H1 (cell line): ENCODE results near the gene SPG7. TPM values are rescaled to one million over a fixed set of nuclear protein-coding genes. Genes with fewer than 3 reads are reported as not detected.

Experiments used
- CTCF ChIA-PET: fragments of 300-600 bp; sonication (Branson Sonifier 250); formaldehyde crosslinking; loops from one replicate; lab custom pipeline; 2021; ENCODE audit not compliant: partially characterized antibody; lab: Charles Lee
- POLR2A ChIA-PET: fragments of 300-600 bp; sonication (Branson Sonifier 250); formaldehyde crosslinking; loops from one replicate; lab custom pipeline; 2021; ENCODE audit warnings: inconsistent platforms; ENCODE audit not compliant: partially characterized antibody; lab: Charles Lee
- DNase-seq, 2 experiments: peaks; one replicate each; pipeline versions ENCODE4 v3.0.0 to v3.0.0-alpha.2; 2010 to 2022; ENCODE audit warnings: low spot score in 2 of 2, low read depth in 1 of 2, mixed read lengths in 1 of 2
- FAIRE-seq: peaks from 2 replicates; lab custom pipeline; 2011; peaks lifted over from hg19 to GRCh38; lab: Jason Lieb, UNC
- H2AFZ ChIP-seq: 2 replicates; pipeline ENCODE4 v1.8.1; 2012; ENCODE audit warnings: low read length, inconsistent platforms
- H2AK5ac ChIP-seq: 2 replicates; pipeline ENCODE4 v1.6.1; 2013; ENCODE audit warnings: low read depth, low read length
- H2BK120ac ChIP-seq: replicated peaks from 2 replicates; pipeline ENCODE3; 2013; ENCODE audit warnings: low read depth, low read length, inconsistent platforms
- H2BK12ac ChIP-seq: 2 replicates; pipeline ENCODE4 v1.6.1; 2013; ENCODE audit warnings: low read depth, low read length
- H2BK15ac ChIP-seq: 2 replicates; pipeline ENCODE4 v1.6.1; 2013; ENCODE audit warnings: low read length
- H2BK20ac ChIP-seq: 2 replicates; pipeline ENCODE4 v1.6.1; 2013; ENCODE audit warnings: low read length
- H2BK5ac ChIP-seq: 2 replicates; pipeline ENCODE4 v1.6.1; 2013; ENCODE audit warnings: low read depth, low read length
- H3K14ac ChIP-seq: 2 replicates; pipeline ENCODE4 v1.6.1; 2013; ENCODE audit warnings: inconsistent platforms; ENCODE audit not compliant: insufficient read length
- H3K18ac ChIP-seq: 2 replicates; pipeline ENCODE4 v1.6.1; 2013; ENCODE audit warnings: low read length; ENCODE audit errors: extremely low read depth
- H3K23ac ChIP-seq: 2 replicates; pipeline ENCODE4 v1.6.1; 2013; ENCODE audit warnings: inconsistent platforms; ENCODE audit not compliant: insufficient read length
- H3K23me2 ChIP-seq: 2 replicates; pipeline ENCODE4 v1.6.1; 2013; ENCODE audit warnings: low read depth, low read length
- H3K27ac ChIP-seq: 2 replicates; pipeline ENCODE4 v1.6.1; 2011; ENCODE audit warnings: low read depth, low read length, inconsistent platforms
- H3K27me3 ChIP-seq, 4 experiments: replicated peaks in 1 of 4; 1 replicate in 1 of 4; 2 replicates in 3 of 4; pipeline versions ENCODE4 v1.6.1 to v1.8.1; 2011 to 2013; ENCODE audit warnings: low read length in 3 of 4, mild to moderate bottlenecking in 3 of 4, inconsistent platforms in 2 of 4, mixed read lengths in 2 of 4, moderate library complexity in 1 of 4; ENCODE audit not compliant: control insufficient read depth in 3 of 4, insufficient read depth in 3 of 4; ENCODE audit errors: extremely low read depth in 1 of 4
- H3K36me3 ChIP-seq, 4 experiments: 2 replicates each; pipeline versions ENCODE4 v1.6.1 to v1.8.1; 2011 to 2013; ENCODE audit warnings: mild to moderate bottlenecking in 4 of 4, low read length in 3 of 4, moderate library complexity in 2 of 4, control low read depth in 1 of 4, inconsistent platforms in 1 of 4; ENCODE audit not compliant: insufficient read depth in 4 of 4, control insufficient read depth in 2 of 4
- H3K4ac ChIP-seq: replicated peaks from 2 replicates; pipeline ENCODE3; 2013; ENCODE audit warnings: low read length, low read depth, mixed read lengths, inconsistent platforms; ENCODE audit not compliant: insufficient read length
- H3K4me1 ChIP-seq, 4 experiments: replicated peaks in 1 of 4; 1 replicate in 1 of 4; 2 replicates in 3 of 4; pipeline versions ENCODE4 v1.6.1 to v1.8.1; 2011 to 2013; ENCODE audit warnings: low read length in 3 of 4, inconsistent platforms in 2 of 4, mixed read lengths in 1 of 4; ENCODE audit not compliant: insufficient read depth in 4 of 4, control insufficient read depth in 3 of 4
- H3K4me2 ChIP-seq, 2 experiments: 2 replicates each; pipeline versions ENCODE4 v1.6.1 to v1.8.1; 2011 to 2013; ENCODE audit warnings: low read depth in 2 of 2, low read length in 2 of 2, control low read depth in 1 of 2, inconsistent platforms in 1 of 2, mild to moderate bottlenecking in 1 of 2; ENCODE audit not compliant: insufficient read depth in 1 of 2
- H3K4me3 ChIP-seq, 4 experiments: fragments of 200-600, 300-600 bp in 1 of 4; sonication (generic), shearing (Covaris generic), sonication (Bioruptor Twin) in 1 of 4; 2 replicates each; pipeline versions ENCODE4 v1.5.1 to v1.8.1; 2011 to 2016; ENCODE audit warnings: low read length in 4 of 4, low read depth in 3 of 4, control low read depth in 2 of 4, inconsistent platforms in 2 of 4, mild to moderate bottlenecking in 2 of 4, mixed read lengths in 1 of 4, moderate library complexity in 1 of 4; ENCODE audit not compliant: insufficient read depth in 2 of 4; ENCODE audit errors: extremely low read depth in 1 of 4
- H3K56ac ChIP-seq: replicated peaks from 2 replicates; pipeline ENCODE3; 2013; ENCODE audit warnings: low read depth, mild to moderate bottlenecking, mixed read lengths, low read length, inconsistent platforms; ENCODE audit not compliant: insufficient read length
- H3K79me1 ChIP-seq: 2 replicates; pipeline ENCODE4 v1.6.1; 2013; ENCODE audit warnings: low read depth, low read length, control low read depth
- H3K79me2 ChIP-seq, 2 experiments: 2 replicates each; pipeline versions ENCODE4 v1.6.1 to v1.8.1; 2012 to 2013; ENCODE audit warnings: low read length in 2 of 2, mild to moderate bottlenecking in 2 of 2, inconsistent platforms in 1 of 2; ENCODE audit not compliant: insufficient read depth in 2 of 2, control insufficient read depth in 1 of 2
- H3K9ac ChIP-seq, 4 experiments: replicated peaks in 1 of 4; 1 replicate in 1 of 4; 2 replicates in 3 of 4; pipeline versions ENCODE4 v1.6.1 to v1.8.1; 2011 to 2013; ENCODE audit warnings: low read depth in 3 of 4, low read length in 3 of 4, control low read depth in 2 of 4, mild to moderate bottlenecking in 2 of 4, moderate library complexity in 2 of 4, inconsistent platforms in 1 of 4; ENCODE audit errors: extremely low read depth in 1 of 4
- H3K9me3 ChIP-seq, 2 experiments: 2 replicates each; pipeline versions ENCODE4 v1.6.1 to v1.8.1; 2012 to 2013; ENCODE audit warnings: mild to moderate bottlenecking in 2 of 2, moderate library complexity in 2 of 2, control low read depth in 1 of 2, inconsistent platforms in 1 of 2, low read depth in 1 of 2, low read length in 1 of 2, mixed read lengths in 1 of 2; ENCODE audit not compliant: insufficient read depth in 2 of 2
- H4K20me1 ChIP-seq, 2 experiments: replicated peaks in 1 of 2; 2 replicates each; pipeline versions ENCODE3 to v1.8.1; 2011 to 2013; ENCODE audit warnings: inconsistent platforms in 2 of 2, low read length in 2 of 2, mild to moderate bottlenecking in 1 of 2; ENCODE audit not compliant: insufficient read depth in 2 of 2, control insufficient read depth in 1 of 2
- H4K5ac ChIP-seq: 2 replicates; pipeline ENCODE4 v1.6.1; 2013; ENCODE audit warnings: low read length, low read depth, mixed read lengths, inconsistent platforms; ENCODE audit not compliant: insufficient read length
- H4K8ac ChIP-seq: 2 replicates; pipeline ENCODE4 v1.8.0; 2013; ENCODE audit warnings: mild to moderate bottlenecking, moderate library complexity, low read length, inconsistent platforms; ENCODE audit not compliant: insufficient read depth; ENCODE audit errors: extremely low read depth
- H4K91ac ChIP-seq: replicated peaks from 2 replicates; pipeline ENCODE3; 2013; ENCODE audit warnings: low read length, mixed read lengths, inconsistent platforms; ENCODE audit not compliant: insufficient read length
- CBX5 ChIP-seq: fragments of 300-800, 300-1000 bp; sonication (generic); IDR thresholded peaks from 2 replicates; pipeline ENCODE4 v1.7.1; 2016; ENCODE audit warnings: antibody characterized with exemption, low read length, low read depth
- CBX8 ChIP-seq: fragments of 300-800, 300-1000 bp; sonication (generic); IDR thresholded peaks from 2 replicates; pipeline ENCODE4 v1.7.1; 2016; ENCODE audit warnings: low read depth, low read length, borderline replicate concordance
- CEBPB ChIP-seq: IDR thresholded peaks from 2 replicates; pipeline ENCODE4 v1.6.1; 2012; ENCODE audit warnings: low read depth, low read length
- FOSL1 ChIP-seq: IDR thresholded peaks from 2 replicates; pipeline ENCODE4 v1.6.1; 2011; ENCODE audit warnings: mild to moderate bottlenecking, low read depth, low read length, moderate library complexity; ENCODE audit not compliant: insufficient read depth
- HDAC2 ChIP-seq, 2 experiments: fragments of 300-600 bp in 1 of 2; sonication (generic) in 1 of 2; IDR thresholded peaks; 2 replicates each; pipeline ENCODE4 v1.6.1; 2011 to 2012; ENCODE audit warnings: low read depth in 2 of 2, low read length in 2 of 2, mild to moderate bottlenecking in 2 of 2, moderate library complexity in 2 of 2, borderline replicate concordance in 1 of 2, inconsistent platforms in 1 of 2
- JUN ChIP-seq: IDR thresholded peaks from 2 replicates; pipeline ENCODE4 v1.6.1; 2011; ENCODE audit warnings: low read depth, mild to moderate bottlenecking, improper control_type of control experiment, low read length
- POU5F1 ChIP-seq: IDR thresholded peaks from 2 replicates; pipeline ENCODE4 v1.6.1; 2011; ENCODE audit warnings: low read depth, mild to moderate bottlenecking, low read length, moderate library complexity
- RXRA ChIP-seq: IDR thresholded peaks from 2 replicates; pipeline ENCODE4 v1.6.1; 2011; ENCODE audit warnings: low read depth, mild to moderate bottlenecking, low read length, moderate library complexity; ENCODE audit not compliant: insufficient read depth
- SAP30 ChIP-seq: fragments of 300-600 bp; sonication (generic); IDR thresholded peaks from 2 replicates; pipeline ENCODE4 v1.7.1; 2012; ENCODE audit warnings: low read length, moderate library complexity, mild to moderate bottlenecking, inconsistent platforms; ENCODE audit not compliant: insufficient read depth, insufficient replicate concordance
- SP1 ChIP-seq: IDR thresholded peaks from 2 replicates; pipeline ENCODE4 v1.6.1; 2011; ENCODE audit warnings: low read depth, low read length
- SP2 ChIP-seq: IDR thresholded peaks from 2 replicates; pipeline ENCODE4 v1.6.1; 2012; ENCODE audit warnings: mild to moderate bottlenecking, low read length, inconsistent platforms
- SP4 ChIP-seq: IDR thresholded peaks from 2 replicates; pipeline ENCODE4 v1.6.1; 2012; ENCODE audit warnings: low read length, inconsistent platforms
- TAF1 ChIP-seq: IDR thresholded peaks from 2 replicates; pipeline ENCODE4 v1.6.1; 2011; ENCODE audit warnings: mild to moderate bottlenecking, low read depth, low read length
- TCF12 ChIP-seq: IDR thresholded peaks from 2 replicates; pipeline ENCODE4 v1.6.1; 2011; ENCODE audit warnings: low read depth, mild to moderate bottlenecking, low read length
- YY1 ChIP-seq: IDR thresholded peaks from 2 replicates; pipeline ENCODE4 v1.6.1; 2011; ENCODE audit warnings: low read depth, mild to moderate bottlenecking, low read length
- WGBS, 2 experiments: shearing (Covaris generic) in 1 of 2; methylation state at CpG; one replicate each; pipeline versions ENCODE4 v1.1.6 to v1.1.7; 2013 to 2015; ENCODE audit warnings: low lambda C conversion rate in 2 of 2, mixed read lengths in 2 of 2, inconsistent platforms in 1 of 2, low coverage in 1 of 2, missing lambda C conversion rate in 1 of 2; ENCODE audit not compliant: insufficient replicate concordance in 2 of 2, insufficient coverage in 1 of 2, insufficient read length in 1 of 2; ENCODE audit errors: extremely low coverage in 1 of 2, missing lambda C conversion rate in 1 of 2; 5-methylcytosine and 5-hydroxymethylcytosine counted together
- polyA plus RNA-seq, 7 experiments: library from polyadenylated mRNA; depleted of rRNA in 3 of 7; stranded (reverse) in 5 of 7; unstranded in 2 of 7; fragments of >200 nt in 5 of 7; fragments of 200-250 nt in 2 of 7; gene quantifications; 1 replicate in 5 of 7; 2 replicates in 1 of 7; 4 replicates in 1 of 7; pipeline versions ENCODE4 v1.2.1 to v1.2.3, GENCODE V29; 2011 to 2013; ENCODE audit warnings: missing spikeins in 2 of 7, mixed read lengths in 2 of 7
- total RNA-seq: library from RNA; stranded (reverse); fragmentation: NEBNext Ultra II Directional; extraction: Animal tissue kit (Norgen Biotek cat#: 25700); gene quantifications from 2 replicates; pipeline ENCODE4 v1.2.1, GENCODE V29; 2021

Gene SPG7
- total and polyA plus RNA-seq, 2 of the 8 experiments (the other 6 are each of a cell fraction or from before 2014, with no cell fraction given): 72.1 to 113 TPM

GRCh38 chr16:89547291-89547690, 39.1 kb downstream of the SPG7 start:
- no peak overlapping the region for H2BK20ac ChIP-seq
- no peak overlapping the region for H2AK5ac ChIP-seq
- no peak overlapping the region for H3K18ac ChIP-seq
- no peak overlapping the region for H2BK12ac ChIP-seq
- H2AFZ ChIP-seq: no peak overlapping the region
- H2BK5ac ChIP-seq: no peak overlapping the region
- POLR2A ChIA-PET: interaction anchor here (0.8 to 1.8 kb wide), 4 partner anchors 12 to 335 kb away, joined by 3 to 7 read pairs (median 4); no protein-coding TSS in a partner anchor
- no peak overlapping the region for H3K4me3 ChIP-seq
- H3K79me2 ChIP-seq: no peaks in the 10 kb centered on the region
- FAIRE-seq: no peak
- peaks cover 0 to 10% of the 10 kb centered on the region in 2 experiments for H4K20me1 ChIP-seq
- H3K79me1 ChIP-seq: peaks cover 3% of the 10 kb centered on the region; the same call in 1 of the 2 replicates
- WGBS, 2 experiments: 89% methylated on average over 17 of the region's 17 CpGs; no CpG with 5 or more reads in 1 of the 2 experiments
- H4K8ac ChIP-seq: no peak overlapping the region
- H3K56ac ChIP-seq: no peak overlapping the region
- H3K4ac ChIP-seq: no peak overlapping the region
- H3K23ac ChIP-seq: no peak overlapping the region
- no peak overlapping the region for H3K9ac ChIP-seq
- H3K36me3 ChIP-seq: peaks cover 14 to 39% (median 31%) of the 10 kb centered on the region in 4 experiments
- H2BK15ac ChIP-seq: no peak overlapping the region
- H3K14ac ChIP-seq: no peak overlapping the region
- H3K4me1 ChIP-seq: no peaks in the 10 kb centered on the region
- H4K5ac ChIP-seq: no peak overlapping the region
- DNase-seq: no peak
- TF ChIP-seq YY1 (no peak), TCF12 (no peak), CBX8 (no peak), SAP30 (no peak), JUN (no peak), HDAC2 (IDR thresholded peaks at IDR 0.05; ENCODE audit: borderline replicate concordance in 1 of 2, low read depth in 2 of 2, low read length in 2 of 2) (no peak), CBX5 (no peak), SP2 (no peak), POU5F1 (no peak), FOSL1 (no peak), CEBPB (no peak), SP1 (no peak), SP4 (no peak), RXRA (no peak), TAF1 (no peak)
- no peak overlapping the region for H4K91ac ChIP-seq
- no peak overlapping the region for H2BK120ac ChIP-seq
- CTCF ChIA-PET: interaction anchor here (1.5 kb wide), 1 partner anchor 11 kb away, joined by 6 read pairs; no protein-coding TSS in a partner anchor
- no peaks in the 10 kb centered on the region for H3K23me2 ChIP-seq
- no peak overlapping the region for H3K27ac ChIP-seq
- H3K4me2 ChIP-seq: no peak overlapping the region
- no peaks in the 10 kb centered on the region for H3K9me3 ChIP-seq
- H3K27me3 ChIP-seq: no peaks in the 10 kb centered on the region
